Heart left ventricle (tissue), 13 donors: Measurements from ENCODE around the gene EOLA2.

ENCODE experiments used
- POLR2A ChIP-seq, 2 donors: fragments of 450-650 bp; IDR thresholded peaks; one replicate each; pipeline ENCODE4 v1.6.1; 2017; ENCODE audit warnings: antibody characterized with exemption in 2 of 2, mild to moderate bottlenecking in 2 of 2, moderate library complexity in 2 of 2
- TF ChIP-seq, protein P1 (sequence below), 12 donors: fragments of 200-600 bp; sonication (generic) in 4 of 12; IDR thresholded peaks; one replicate each; pipeline versions ENCODE4 v1.5.0 to v1.8.0; 2018 to 2022; ENCODE audit warnings: antibody characterized with exemption in 12 of 12, mild to moderate bottlenecking in 5 of 12
- donor health status: ischemic (EF 13 %, LVEDD 7.1; RV severe dilation, severe dysfunction).
- donor health status: DM: no; HTN: yes; CAD: no.
- donor health status: DM: no; HTN: no; CAD: no.
- donor health status: ischemic (EF 25% LVEDD 6.9; RV normal size, moderate dysfunction).
- donor health status: ischemic (EF 25% LVEDD 5.7; RV mildly dilated, moderate dysfunction).
- donor health status: ischemic (EF 35%, LVEDD 5.7; RV mildly dilated, moderate dysfunction).
- donor health status: nonischemic (EF 11% LVEDD 7.7; RV severe dilation, severe dysfunction).
- donor health status: DM: yes; HTN: yes; CAD: no.
- donor health status: PGD.
- donor health status: ischemic (EF 29% LVEDD 5.4; RV normal size, mild dysfunction).
- donor health status: nonischemic (EF 23%, LVEDD 6.1; RV moderate dilation, normal function).

DNA sequence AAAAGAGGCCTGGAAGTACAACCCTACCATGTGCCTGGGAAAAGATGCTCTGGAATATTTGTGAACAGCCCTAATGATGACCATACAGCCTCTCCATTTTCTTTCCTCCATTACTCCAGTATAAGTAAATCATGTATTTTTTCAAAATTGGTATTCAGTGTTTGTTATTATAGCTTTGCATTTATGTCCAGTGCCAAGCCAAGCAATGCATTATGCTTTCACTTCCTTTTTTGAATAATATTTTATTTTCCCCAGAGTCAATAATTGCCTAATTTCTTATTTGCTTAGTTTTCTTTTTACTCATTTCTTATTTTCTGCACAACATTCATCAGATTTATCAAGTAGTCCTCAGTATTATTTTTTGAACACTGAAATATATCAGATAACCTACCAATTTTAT lies 49.3 kb upstream of the EOLA2 start:
- TF ChIP-seq, protein P1, sequence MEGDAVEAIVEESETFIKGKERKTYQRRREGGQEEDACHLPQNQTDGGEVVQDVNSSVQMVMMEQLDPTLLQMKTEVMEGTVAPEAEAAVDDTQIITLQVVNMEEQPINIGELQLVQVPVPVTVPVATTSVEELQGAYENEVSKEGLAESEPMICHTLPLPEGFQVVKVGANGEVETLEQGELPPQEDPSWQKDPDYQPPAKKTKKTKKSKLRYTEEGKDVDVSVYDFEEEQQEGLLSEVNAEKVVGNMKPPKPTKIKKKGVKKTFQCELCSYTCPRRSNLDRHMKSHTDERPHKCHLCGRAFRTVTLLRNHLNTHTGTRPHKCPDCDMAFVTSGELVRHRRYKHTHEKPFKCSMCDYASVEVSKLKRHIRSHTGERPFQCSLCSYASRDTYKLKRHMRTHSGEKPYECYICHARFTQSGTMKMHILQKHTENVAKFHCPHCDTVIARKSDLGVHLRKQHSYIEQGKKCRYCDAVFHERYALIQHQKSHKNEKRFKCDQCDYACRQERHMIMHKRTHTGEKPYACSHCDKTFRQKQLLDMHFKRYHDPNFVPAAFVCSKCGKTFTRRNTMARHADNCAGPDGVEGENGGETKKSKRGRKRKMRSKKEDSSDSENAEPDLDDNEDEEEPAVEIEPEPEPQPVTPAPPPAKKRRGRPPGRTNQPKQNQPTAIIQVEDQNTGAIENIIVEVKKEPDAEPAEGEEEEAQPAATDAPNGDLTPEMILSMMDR (IDR thresholded peaks at IDR 0.05): no peak
- TF ChIP-seq POLR2A (IDR thresholded peaks at IDR 0.05): no peak
